ENCODE measurements around the gene CTNNA2. TPM values are rescaled to one million over a fixed set of nuclear protein-coding genes. Genes with fewer than 3 reads are reported as not detected.

CTNNA2 gene
- polyA plus RNA-seq, 2 of the 4 experiments (the other 2 are of a cell fraction): 0.50 to 0.94 TPM

- TF ChIP-seq ZC3H11A (IDR thresholded peaks at IDR 0.05): no peak
- TF ChIP-seq RFX5 (IDR thresholded peaks at IDR 0.05): no peak
- no peak for TF ChIP-seq NPAS2 (CRISPR knock-in tag; IDR thresholded peaks at IDR 0.05; ENCODE audit: borderline replicate concordance)
- no peak for TF ChIP-seq ZSCAN20 (CRISPR knock-in tag; IDR thresholded peaks at IDR 0.05)
- no peak for TF ChIP-seq RAD21 (conservative IDR thresholded peaks at IDR 0.05 in 1 of 2, IDR thresholded peaks at IDR 0.05 in 1 of 2)
- no peak for TF ChIP-seq HDAC2 (IDR thresholded peaks at IDR 0.05)
- TF ChIP-seq EHF (CRISPR knock-in tag; IDR thresholded peaks at IDR 0.05): no peak
Measured at GRCh38 chr2:79872656-79873055, 359.8 kb downstream of the CTNNA2 start (continued).

GRCh38 chr2:79874015-79874414 lies 361.2 kb downstream of the CTNNA2 start:
- Histone ChIP-seq H3K4me3 (no peak overlapping the region), H3K27ac (no peak overlapping the region), H3K9me3 (no peaks in the 10 kb centered on the region), H3K4me2 (no peak overlapping the region), H3K4me1 (no peaks in the 10 kb centered on the region)
- ChIA-PET CTCF (interaction anchor here (3.0 kb wide), 1 partner anchor 13 kb away, joined by 16 read pairs; no protein-coding TSS in a partner anchor), POLR2A (no interaction called here)
- no peak for FAIRE-seq
- TF ChIP-seq NFE2L2 (conservative IDR thresholded peaks at IDR 0.05; ENCODE audit: low read length) (no peak), ZFP36 (IDR thresholded peaks at IDR 0.05; ENCODE audit: borderline replicate concordance, partially characterized antibody) (no peak), HMGXB4 (CRISPR knock-in tag; IDR thresholded peaks at IDR 0.05; ENCODE audit: borderline replicate concordance) (no peak), TFCP2L1 (CRISPR knock-in tag; IDR thresholded peaks at IDR 0.05) (no peak), ESRRA (IDR thresholded peaks at IDR 0.05; ENCODE audit: borderline replicate concordance, low read length) (no peak), HOXB13 (CRISPR knock-in tag; IDR thresholded peaks at IDR 0.05; ENCODE audit: low read depth) (no peak), ELK1 (IDR thresholded peaks at IDR 0.05; ENCODE audit: low read depth, low read length) (no peak), GATA3 (IDR thresholded peaks at IDR 0.05; ENCODE audit: borderline replicate concordance) (no peak), NPAS2 (CRISPR knock-in tag; IDR thresholded peaks at IDR 0.05; ENCODE audit: borderline replicate concordance) (no peak)
- TF ChIP-seq, protein P1, sequence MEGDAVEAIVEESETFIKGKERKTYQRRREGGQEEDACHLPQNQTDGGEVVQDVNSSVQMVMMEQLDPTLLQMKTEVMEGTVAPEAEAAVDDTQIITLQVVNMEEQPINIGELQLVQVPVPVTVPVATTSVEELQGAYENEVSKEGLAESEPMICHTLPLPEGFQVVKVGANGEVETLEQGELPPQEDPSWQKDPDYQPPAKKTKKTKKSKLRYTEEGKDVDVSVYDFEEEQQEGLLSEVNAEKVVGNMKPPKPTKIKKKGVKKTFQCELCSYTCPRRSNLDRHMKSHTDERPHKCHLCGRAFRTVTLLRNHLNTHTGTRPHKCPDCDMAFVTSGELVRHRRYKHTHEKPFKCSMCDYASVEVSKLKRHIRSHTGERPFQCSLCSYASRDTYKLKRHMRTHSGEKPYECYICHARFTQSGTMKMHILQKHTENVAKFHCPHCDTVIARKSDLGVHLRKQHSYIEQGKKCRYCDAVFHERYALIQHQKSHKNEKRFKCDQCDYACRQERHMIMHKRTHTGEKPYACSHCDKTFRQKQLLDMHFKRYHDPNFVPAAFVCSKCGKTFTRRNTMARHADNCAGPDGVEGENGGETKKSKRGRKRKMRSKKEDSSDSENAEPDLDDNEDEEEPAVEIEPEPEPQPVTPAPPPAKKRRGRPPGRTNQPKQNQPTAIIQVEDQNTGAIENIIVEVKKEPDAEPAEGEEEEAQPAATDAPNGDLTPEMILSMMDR (IDR thresholded peaks at IDR 0.05): no peak
- WGBS (ENCODE audit: missing lambda C conversion rate): 44% methylated on average over 17 of the region's 18 CpGs
- no peak for ATAC-seq
- DNase-seq (ENCODE audit: low read depth in 1 of 2, low spot score in 1 of 2): no peak

- POLR2A ChIA-PET: no interaction called here
- no peak overlapping the region for H3K4me2 ChIP-seq
- FAIRE-seq: no peak
- no peak overlapping the region for H3K4me3 ChIP-seq
- WGBS (ENCODE audit: missing lambda C conversion rate): under 1% methylated on average over 3 of the region's 3 CpGs
- no peaks in the 10 kb centered on the region for H3K4me1 ChIP-seq
- ATAC-seq: peak in 1 of 2 experiments; percentile 57; a peak in 1 of 6 replicates
- DNase-seq (ENCODE audit: low read depth in 1 of 2, low spot score in 1 of 2): peak in 1 of 2 experiments; percentile 38
- H3K27ac ChIP-seq: no peak overlapping the region
- CTCF ChIA-PET: interaction anchor here (0.6 to 1.0 kb wide), 2 partner anchors 206 to 531 kb away, joined by 3 read pairs; no protein-coding TSS in a partner anchor
- no peak for TF ChIP-seq SREBF2 (IDR thresholded peaks at IDR 0.05)
- TF ChIP-seq HMGXB4 (CRISPR knock-in tag; IDR thresholded peaks at IDR 0.05; ENCODE audit: borderline replicate concordance): no peak
- peak; percentile 43 for TF ChIP-seq SMC3 (IDR thresholded peaks at IDR 0.05)
- TF ChIP-seq EP300 (IDR thresholded peaks at IDR 0.05): no peak
- no peak for TF ChIP-seq MYC (IDR thresholded peaks at IDR 0.05; ENCODE audit: borderline replicate concordance, low read length)
- TF ChIP-seq, protein P2, sequence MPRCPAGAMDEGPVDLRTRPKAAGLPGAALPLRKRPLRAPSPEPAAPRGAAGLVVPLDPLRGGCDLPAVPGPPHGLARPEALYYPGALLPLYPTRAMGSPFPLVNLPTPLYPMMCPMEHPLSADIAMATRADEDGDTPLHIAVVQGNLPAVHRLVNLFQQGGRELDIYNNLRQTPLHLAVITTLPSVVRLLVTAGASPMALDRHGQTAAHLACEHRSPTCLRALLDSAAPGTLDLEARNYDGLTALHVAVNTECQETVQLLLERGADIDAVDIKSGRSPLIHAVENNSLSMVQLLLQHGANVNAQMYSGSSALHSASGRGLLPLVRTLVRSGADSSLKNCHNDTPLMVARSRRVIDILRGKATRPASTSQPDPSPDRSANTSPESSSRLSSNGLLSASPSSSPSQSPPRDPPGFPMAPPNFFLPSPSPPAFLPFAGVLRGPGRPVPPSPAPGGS (IDR thresholded peaks at IDR 0.05): no peak
- TF ChIP-seq, protein P1 (IDR thresholded peaks at IDR 0.05): peak; percentile 43
- TF ChIP-seq RAD21 (conservative IDR thresholded peaks at IDR 0.05 in 1 of 2, IDR thresholded peaks at IDR 0.05 in 1 of 2): peak; percentile 23 to 29; a peak in 2 of 5 replicates
- no peak for TF ChIP-seq POLR2AphosphoS2 (conservative IDR thresholded peaks at IDR 0.05; ENCODE audit: low read length)
- no peak for TF ChIP-seq RCOR1 (IDR thresholded peaks at IDR 0.05; ENCODE audit: low read depth, low read length)
- no peak for TF ChIP-seq TFCP2L1 (CRISPR knock-in tag; IDR thresholded peaks at IDR 0.05)
- no peaks in the 10 kb centered on the region for H3K9me3 ChIP-seq
Measured at GRCh38 chr2:79876430-79876829, 363.6 kb downstream of the CTNNA2 start.

Data from A549 (cell line).